Activated CD4-positive, alpha-beta T cell treated with anti-CD3 and anti-CD28 coated beads, Interleukin-2, amount 50 U/mL, for 4 hours (primary cell): ENCODE measurements around the gene GPR153.

ENCODE experiments used
- DNase-seq, 2 experiments: peaks; one replicate each; pipeline ENCODE4 v3.0.0-alpha.2; 2020

Gene GPR153

DNA sequence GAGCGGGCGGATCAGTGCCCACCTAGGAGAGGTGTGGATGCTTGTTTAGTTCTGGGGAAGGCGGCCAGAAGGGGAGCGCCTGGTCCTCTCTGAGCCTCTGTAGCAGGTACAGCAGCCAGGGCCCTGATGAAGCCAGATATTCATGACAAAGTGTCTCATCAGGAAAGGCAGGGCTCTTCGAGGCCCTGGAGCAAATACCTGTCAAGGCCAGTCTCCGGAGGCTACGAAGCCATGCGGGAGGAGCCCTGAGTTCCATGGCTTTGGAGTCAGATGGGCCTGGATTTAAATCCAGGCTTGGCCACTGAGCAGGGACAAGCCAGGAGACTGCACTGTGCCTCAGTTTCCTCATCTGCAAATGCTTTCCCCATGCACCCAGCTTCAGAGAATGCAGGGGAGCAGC, 25.4 kb upstream of the GPR153 start:
- DNase-seq: no peak

DNA sequence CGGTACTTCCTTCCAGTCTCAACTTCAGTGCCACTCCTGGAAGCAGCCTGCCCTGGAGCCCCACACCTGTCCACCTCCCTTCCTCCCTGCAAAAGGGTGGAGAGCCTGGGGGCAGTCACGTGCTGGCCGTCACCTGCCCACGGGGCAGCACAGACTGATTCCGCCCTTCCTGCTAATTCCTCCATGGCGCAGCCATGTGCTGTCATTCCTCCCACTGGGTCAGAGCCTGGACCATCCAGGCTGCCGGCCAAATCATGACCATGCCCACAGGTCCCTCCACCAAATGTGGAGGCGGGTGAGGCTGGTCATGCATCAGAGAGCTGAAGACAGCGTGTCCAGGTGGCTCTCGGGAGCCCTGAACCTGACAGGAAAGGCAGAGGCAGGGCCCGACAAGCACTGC, 24.4 kb upstream of the GPR153 start:
- DNase-seq: no peak

DNA sequence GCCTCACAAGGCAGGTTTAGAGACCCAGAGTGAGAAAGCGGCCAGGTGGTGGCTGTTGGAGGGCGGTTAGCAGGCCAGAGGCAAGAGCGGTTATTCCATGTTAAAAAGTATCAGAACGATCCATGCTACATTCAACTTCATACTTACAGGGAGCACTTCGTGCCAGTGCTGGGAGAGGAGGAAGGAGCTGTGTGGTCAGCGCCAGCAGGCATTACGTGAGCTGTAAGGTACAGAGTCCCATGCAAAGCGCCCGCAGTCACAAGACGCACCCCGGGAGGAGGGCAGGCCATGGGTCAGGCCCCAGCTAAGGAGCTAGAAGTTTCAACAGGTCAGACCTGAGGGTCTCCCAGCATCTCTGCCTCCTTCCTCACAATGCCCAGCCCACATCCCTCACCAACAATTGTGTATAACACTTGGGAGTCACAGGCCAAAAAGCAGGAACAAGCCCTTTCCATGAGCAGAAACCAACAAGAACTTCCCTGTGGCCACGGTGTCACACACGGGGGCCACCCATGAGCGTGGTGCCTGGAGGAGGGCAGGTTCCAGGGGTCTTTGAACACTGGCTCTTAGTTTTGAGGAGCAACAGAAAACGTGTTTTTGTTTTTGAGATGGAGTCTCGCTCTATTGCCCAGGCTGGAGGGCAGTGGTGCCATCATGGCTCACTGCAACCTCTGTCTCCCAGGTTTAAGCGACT, 21.8 kb upstream of the GPR153 start:
- DNase-seq: no peak

DNA sequence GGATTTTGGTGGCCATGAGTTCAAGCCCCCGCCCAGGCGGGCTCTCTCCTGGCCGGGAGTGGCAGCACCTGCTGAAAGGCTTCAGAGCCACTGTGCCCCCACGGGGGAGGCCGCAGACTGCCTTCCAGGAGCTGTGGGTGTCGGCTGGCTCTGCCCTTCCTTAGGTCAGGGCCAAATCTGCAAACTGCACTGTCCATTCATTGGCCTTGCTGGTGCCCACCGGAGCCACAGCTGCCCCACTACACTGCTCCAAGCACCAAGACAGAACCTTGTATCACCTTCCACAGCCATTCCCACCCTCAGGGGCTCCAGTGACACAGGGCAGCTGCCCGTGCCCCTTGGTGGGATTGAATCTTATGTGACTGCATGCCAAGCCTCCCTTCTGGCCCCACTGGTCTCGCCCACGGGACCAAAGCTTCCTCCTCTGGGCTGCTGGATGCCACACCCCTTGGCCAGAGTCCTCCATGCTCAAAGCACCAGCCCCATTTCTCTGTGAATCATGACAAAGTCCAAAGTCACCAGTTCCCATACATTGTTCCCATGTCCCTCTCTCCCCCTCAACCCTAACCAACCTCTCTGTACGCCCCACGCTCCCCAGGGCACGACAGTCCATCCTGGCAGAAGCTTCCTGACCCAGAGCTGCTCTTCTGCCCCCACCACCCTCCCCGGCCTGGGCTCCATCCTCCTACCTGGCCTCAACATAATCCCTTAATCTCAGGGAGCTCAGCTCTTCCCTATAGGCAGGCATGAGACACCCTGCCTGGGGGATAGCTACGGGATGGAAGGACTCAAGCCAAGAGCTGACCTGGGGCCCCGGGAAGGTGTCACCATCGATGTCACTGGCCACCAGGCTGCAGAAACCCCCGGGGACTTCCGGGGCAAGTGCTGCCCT, 20.9 kb upstream of the GPR153 start:
- DNase-seq: no peak

DNA sequence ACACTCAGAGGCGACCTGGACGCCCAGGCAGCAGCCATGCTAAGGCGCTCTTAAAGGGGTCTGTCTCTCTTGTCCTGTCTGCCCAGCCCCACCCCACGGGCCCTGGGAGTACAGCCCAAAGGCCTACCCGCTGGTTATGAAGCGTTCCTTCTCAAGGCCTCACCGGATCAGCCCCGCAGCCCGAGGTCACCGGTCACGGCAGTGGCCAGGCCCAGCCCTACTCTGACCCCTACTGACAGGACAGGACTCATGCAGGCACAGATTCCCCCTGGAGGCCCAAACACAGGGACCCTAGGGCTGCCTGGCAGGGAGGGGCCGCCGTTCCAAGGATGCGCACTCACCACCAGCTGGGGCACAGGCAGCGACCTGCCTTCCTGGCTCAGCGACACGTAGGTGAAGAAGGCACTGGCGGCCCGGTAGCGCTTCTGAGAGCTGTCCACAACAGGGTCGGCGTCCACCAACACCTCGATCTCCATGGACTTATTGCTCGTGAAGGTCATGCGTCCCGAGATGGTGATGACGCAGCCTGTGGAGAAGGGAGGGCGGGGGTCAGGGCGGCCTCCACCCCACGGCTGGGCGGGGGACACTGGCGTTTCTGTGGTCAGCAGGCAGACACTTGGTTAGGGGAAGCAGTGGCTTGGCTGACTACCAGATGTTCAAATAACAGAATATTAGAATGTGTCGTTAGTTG, 20.0 kb upstream of the GPR153 start:
- DNase-seq: no peak

DNA sequence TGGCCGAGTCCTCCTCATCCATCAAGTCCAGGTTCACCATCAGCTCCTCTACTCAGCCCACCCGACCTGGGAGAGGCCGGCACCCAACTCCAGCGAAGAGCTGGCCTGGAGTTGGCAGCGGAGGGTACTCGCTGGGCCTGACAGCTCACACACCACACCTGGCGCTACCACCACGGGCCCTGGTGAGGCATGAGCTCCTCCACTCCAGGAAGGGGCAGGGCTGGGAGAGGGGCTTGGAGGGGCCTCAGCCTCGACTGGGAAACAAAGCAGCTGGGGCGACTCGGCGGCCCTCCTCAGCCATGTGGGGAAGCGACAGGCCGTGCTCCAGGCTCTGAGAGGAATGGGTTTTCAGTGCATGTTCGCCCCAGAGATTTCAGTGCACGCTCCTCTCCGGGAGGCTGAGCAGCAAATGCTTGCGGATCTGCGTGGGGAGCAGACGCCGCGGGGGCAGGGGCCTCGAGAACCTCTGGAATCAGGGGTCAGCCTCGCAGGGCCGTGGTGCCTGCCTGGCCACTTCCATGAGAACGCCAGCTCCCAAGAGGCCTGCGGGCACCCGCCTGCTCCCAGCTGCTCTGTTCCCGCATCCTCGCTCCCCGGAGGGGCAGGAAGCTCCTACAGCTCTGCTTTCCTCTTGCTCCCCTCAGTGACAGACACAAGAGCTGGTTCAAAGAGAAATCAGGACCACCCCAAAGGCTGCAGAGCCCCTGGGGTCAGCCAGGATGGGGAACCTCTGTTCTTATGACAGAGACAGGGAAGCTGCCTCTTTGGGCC, 18.9 kb upstream of the GPR153 start:
- no peak for DNase-seq

DNA sequence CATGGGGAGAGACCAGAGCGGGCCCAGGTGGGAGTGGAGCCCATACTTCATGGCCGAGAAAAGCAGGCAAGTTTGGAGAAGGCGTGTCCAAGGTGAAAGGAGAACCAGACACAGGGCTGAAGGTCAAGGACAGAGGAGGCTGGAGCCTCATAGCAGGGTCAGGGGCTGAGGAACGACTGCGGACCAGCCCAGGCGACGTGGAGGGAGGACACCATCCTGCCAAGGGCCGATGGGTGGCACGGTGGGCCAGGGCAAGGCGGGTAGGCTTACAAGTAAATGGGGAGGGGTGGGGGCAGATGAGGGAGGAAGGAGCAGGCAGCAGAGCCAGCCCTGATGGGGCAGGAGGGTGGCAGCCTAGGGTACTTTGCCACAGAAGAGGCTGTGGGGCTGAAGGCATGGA, 18.2 kb upstream of the GPR153 start:
- DNase-seq: no peak

DNA sequence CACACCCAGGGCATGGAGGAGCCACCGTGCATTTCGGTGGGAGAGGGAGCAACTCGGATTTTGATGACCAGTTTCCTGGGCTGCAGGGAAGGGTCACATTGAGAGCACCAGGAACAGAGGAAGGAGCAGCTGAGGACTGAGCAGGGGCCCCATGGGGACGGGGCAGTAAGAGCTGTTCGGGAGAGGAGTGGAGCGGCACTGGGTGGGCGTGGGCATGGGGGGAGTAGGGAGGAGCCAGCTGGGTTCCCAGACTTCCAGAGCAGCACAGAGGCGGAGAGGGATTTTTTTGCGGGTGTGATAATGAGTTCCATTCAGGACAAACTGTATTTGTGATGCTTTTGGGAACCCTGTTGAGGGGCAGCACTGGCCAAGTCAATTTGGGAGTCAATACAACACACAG, 17.4 kb upstream of the GPR153 start:
- DNase-seq: no peak

DNA sequence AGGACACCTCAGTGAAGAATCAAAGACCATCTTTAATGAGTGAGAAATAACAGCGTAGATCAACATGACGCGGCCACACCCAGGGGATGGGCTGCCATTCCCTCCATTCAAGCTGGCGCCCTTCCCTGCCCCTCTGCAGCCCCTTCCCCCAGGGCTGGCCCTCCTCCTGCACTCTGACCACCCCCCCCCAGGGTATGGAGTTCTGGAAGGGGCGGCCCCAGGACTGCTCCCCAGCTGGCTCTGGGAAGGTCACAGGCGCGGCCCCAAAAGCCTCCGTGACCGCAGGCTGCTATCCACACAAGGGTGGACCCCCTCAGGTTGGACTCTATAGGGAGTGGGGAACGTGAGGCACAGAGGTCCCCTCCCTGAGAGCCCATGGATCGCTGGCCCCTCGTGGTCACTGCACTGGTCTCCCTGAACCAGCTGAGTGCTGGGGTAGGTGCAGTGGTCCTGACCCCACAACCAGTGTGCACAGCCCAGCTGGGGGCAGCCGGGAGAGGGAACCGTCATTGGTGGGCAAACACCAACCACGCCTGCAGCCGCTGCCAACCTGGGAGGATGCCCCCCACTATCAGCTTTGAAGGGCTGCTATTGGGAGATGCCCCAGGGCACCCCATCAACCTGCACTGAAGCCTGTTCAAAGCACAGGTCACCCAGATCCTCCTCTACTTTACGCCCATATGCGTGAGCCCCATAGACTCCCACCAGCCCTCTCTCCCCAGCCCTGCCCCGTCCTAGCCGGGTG, 16.1 kb upstream of the GPR153 start:
- DNase-seq: no peak

DNA sequence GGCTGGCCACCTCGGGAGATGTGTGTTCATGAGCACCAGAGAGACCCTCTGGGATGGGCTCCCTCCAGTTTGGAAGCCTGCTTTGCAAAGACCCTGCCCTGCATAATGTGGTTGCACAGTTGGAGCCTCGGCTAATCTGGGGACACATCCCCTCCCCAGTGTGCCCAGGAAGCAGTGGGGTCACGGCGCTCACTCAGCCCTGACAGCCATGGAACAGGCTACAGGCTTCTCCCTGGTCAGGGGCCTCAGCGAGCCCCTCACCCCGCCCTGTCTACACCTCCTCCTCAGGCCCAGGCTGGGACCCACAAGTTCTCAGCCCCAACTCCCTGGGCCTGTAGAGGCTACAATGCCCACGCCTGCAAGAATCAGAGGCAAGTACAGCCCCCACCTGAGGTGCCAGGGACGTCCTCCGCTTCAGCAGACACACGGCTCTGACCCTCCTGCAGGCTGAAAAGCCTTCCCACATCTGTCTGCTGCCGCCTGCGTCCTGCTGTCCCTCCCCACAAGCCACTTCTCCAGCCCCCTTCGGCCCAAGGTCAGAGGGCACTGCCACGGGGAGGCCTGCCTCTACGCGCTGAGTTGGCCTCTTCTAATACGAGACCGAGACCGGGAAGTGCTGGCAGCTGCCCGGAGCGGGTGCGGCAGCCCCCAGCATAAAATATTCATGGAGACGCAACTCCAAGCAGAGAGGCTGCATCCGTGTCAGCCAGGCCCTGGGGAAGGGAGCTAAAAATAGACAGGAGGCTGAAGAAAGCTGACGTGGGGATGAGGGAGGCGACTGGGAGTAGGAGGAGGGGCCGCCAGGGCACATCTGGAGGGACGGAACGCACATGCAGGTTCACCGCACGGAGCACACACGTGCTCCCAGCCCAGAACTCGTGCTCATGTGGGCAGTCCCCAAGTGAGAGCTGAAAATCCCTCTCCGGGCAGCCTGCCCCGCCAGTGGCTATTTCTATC, 15.2 kb upstream of the GPR153 start:
- no peak for DNase-seq

DNA sequence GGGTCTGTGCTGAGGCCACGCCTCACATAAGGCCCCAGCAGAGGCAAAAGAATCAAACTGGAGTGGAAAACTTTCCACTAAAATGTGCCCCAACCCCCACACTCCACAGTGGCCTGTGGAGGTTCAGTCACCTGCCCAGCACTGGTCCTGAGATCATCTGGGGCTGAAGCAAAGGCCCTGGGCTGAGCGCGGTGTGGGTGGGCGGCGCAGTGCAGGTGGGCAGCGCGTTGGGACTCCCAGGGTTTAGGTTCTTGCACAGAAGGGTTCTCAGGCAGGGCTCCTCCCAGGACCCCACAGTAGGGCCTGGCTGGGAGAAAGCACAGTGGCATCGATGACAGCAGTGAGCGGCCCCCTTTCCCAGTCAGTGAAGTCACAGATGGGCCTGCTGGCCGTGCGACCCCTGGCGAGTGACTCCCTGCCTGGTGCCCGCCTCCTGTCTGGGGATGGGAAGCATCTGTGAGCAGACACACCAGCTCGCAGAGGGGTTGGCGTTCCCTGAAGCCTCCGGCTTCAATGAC, 13.8 kb upstream of the GPR153 start:
- DNase-seq: no peak

DNA sequence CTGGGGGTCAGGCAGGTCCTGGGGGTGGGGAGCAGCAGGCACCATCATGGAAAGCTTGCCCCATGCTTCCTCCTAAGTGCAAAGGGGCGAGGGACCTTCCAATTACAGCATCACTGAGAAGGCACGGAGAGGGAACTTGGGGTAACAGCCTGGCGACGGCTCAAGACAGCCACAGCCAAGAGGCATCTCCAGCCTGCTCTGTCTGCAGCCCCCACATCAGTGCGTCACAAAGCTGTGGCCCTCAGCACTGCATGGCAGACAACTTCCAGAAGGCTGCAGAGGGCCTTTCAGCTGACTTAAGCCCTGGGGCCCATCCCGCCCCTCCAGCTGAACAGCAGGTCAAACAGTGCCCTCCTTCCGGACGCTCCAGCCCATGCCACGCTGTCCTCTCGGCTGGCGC, 13.2 kb upstream of the GPR153 start:
- DNase-seq: no peak

DNA sequence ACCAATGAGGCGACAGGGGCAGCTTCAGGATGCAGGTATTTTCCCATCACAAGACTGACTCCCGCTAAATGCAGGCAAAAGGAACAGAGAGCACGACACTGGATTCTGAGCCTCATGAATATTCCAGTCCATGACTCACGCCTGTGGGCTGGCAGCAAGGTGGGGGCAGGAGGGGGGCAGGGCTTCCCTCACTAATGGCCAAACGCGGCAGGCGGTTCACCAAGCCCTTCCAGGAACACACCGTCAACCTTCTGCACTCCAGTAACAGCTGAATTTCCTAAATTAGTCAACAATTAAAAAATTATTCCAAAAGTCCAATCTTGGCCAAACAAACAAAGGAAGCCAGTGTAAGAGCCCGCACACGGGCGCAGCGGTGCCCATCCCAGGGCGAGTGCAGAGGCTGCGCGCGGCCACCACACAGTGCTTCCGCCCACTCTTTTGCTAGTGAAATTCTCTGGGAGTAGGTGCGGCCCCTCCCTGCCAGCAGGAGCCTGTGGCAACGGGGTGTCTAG, 12.5 kb upstream of the GPR153 start:
- DNase-seq: no peak

DNA sequence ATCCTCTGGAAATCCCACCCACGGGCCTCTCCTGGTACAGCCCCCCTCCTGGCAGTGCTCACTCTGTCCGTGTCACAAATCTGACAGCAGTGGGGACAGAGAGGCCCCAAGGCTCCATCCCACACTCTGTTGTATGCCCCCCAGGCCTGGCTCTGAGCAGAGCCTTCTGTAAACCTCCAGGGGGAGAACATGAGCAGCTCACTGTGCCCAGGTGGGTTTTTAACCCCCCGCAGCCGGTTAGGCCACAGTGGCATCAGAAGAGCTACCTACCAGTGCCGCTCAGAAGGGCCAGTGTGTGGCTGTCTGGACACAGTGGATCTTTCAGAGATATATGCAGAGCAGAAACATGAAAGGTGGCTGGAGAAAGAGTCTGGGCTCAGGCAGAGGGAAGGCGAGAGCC, 12.0 kb upstream of the GPR153 start:
- DNase-seq: no peak

DNA sequence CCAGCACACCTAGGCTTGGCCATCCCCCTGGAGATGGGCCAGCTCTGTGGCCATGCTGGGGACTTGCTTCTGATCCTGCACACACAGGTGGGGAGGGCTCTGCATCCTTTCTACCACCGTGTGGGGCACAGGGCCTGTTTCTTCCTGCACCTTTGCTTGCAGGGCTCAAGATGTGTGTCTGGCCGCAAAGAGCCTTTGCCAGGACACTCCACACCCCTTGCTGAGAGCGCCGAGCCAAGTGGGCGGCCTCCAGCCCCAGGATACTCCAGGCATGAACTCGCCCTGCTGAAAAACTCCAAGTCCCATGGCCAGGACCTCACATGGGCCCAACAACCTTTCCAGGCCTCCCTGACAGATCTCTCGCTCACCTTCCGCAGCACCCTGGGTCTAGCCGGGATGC, 11.6 kb upstream of the GPR153 start:
- no peak for DNase-seq

DNA sequence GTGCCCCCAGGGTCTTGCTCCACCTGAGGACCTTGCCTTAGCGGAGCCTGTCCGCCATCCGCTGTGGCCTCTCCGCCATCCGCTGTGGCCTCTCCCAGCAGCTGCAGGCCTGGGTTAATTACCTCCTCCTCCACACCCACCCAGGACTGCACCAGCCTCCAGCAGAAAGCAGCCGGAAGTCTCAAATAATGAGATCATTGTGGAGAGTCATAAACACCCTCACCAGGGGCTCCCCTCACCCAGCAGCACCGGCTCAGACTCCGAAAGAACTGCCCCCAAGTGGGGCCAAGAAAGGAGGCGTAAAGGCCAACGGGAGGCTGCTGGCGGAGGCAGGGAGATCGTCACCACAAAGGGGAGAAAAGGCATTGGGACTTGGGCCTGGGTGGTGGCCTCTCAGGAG, 10.7 kb upstream of the GPR153 start:
- DNase-seq: no peak

DNA sequence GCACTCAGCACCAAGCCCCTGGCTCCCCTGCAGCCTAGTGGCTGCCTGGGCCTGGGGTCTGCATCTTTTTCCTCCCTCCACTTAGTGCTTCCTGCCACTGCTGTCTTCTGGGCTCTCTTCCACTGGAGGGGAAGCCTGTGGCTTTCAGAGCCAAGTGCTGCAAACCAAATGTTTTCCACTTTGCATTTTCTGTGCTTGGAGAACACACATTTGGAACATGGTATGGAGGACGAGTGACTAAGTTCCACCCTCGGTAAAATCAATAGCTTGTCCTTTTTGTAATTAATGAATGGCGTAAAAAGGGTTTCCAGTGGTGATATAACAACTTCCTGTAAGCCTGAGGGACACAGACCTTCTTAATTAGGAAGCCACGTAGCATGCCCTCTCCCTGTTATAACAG, 10.1 kb upstream of the GPR153 start:
- no peak for DNase-seq

DNA sequence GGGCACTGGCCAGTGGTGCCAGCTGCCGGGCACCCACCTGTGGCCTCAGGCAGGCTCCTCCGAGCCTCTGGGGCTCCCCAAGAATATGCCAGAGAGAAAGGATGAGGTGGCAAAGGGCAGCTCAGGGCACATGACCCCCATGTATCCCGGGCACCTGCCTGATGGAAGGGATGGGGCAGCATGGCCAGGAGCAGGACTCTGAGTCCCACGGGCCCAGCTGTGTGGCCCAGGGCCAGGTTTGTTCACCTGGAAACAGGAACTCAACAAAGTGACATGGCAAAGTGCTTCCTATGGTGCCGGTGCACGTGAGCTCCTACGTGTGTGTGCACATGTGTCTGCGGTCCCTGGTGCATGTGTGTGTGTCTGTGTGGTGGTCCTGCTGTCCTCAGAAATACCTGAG, 9.5 kb upstream of the GPR153 start:
- no peak for DNase-seq

DNA sequence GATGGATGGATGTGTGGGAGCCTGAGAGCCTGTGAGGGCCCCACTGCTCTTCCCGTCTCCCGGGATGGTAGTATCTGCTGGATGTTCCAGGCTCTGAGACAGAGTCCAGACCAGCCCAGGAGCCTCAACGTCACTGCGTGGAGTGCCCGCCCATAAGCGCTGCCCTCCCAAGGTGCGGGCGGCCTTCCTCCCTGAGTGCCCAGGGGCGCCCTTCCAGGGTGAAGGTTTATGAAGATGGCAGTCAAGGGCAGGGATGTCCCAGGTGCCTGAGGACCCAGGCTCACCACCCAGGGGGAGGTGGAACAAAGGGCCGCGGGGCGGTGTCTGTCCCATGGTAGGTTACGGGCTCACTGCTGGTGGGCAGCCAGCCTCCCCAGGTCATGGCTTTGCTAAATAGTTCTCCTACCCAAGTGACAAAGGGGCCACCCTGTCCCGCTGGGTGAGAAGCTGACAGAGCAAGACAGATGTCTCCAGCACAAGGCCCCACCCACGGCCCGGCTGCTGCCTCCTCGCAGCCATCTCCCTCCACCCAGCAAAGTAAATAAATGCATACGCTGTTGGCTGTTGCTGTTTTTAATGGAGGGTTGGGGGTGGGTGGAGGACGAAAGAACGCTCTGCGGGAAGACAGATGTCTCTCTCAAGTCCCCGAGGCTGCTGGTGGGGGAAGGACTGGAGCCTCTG, 9.0 kb upstream of the GPR153 start:
- DNase-seq: no peak

DNA sequence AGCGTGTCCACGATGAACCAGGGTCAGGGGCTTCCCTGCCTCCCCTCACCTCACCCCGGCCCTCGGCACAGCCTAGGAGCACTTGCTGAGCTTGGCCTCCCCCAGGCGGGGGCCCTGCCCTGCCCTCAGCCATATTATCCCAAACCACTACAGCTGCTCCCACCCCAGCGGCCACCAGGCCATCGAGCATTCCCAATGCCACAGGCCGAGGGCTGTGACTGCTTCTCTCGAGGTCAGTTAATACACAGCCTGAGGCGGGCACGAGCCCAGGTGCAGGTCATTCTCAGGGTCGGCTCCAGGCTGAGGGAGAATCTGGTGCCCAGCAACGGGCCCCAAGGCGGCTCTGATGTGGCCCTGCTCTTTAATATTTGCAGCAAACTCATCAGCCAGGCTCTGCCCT, 8.4 kb upstream of the GPR153 start:
- DNase-seq: no peak
